Omental fat pad (tissue), 4 donors: ENCODE data around the gene RILP. TPM values are rescaled to one million over a fixed set of nuclear protein-coding genes. Genes with fewer than 3 reads are reported as not detected.
A peak's percentile ranks its signal among the peaks of the same experiment; 100 is the strongest.
"Not testable (repeated sequence)": the region's sequence is repeated elsewhere in the genome, so short reads cannot be mapped to it uniquely, and the experiment has no call there.

ENCODE experiments used
- ATAC-seq: fragments of 150-250 bp; one replicate; pipeline ENCODE4 v1.9.1; 2016; ENCODE audit warnings: mild to moderate bottlenecking, moderate library complexity; ENCODE audit not compliant: low FRiP score
- DNase-seq: peaks from one replicate; pipeline ENCODE4 v3.0.0-alpha.2; 2019; ENCODE audit warnings: low spot score
- CTCF ChIP-seq, 3 donors: fragments of 450-650 bp; IDR thresholded peaks; one replicate each; pipeline ENCODE4 v1.5.1; 2016 to 2017; ENCODE audit warnings: antibody characterized with exemption in 3 of 3, mild to moderate bottlenecking in 3 of 3, moderate library complexity in 2 of 3
- total RNA-seq, 4 donors: library from RNA; depleted of rRNA; stranded (reverse); fragments of >200 nt; gene quantifications; one replicate each; pipeline ENCODE4 v1.1.0, GENCODE V29; 2016

The RILP gene
- total RNA-seq, 4 donors from 2014 or later = 26.5 to 60.5 (median 35.6) TPM

GRCh38 chr17:1653735-1654134 is 4.1 kb upstream of the RILP start:
- ATAC-seq (no peak), DNase-seq (no peak)
- no peak for TF ChIP-seq CTCF (IDR thresholded peaks at IDR 0.05)

GRCh38 chr17:1652794-1653193 is 3.1 kb upstream of the RILP start:
- ATAC-seq = not testable (repeated sequence)

GRCh38 chr17:1651559-1651844 is 1.8 kb upstream of the RILP start:
- no peak for TF ChIP-seq CTCF (IDR thresholded peaks at IDR 0.05)
- ATAC-seq = no peak
- no peak for DNase-seq

More at GRCh38 chr17:1652794-1653193, 3.1 kb upstream of the RILP start:
- not testable (repeated sequence) for DNase-seq

GRCh38 chr17:1650731-1651558 is 1.3 kb upstream of the RILP start:
- TF ChIP-seq CTCF (IDR thresholded peaks at IDR 0.05) = no peak
- DNase-seq (no peak), ATAC-seq (no peak)

- DNase-seq (peak; percentile 88), ATAC-seq (peak; percentile 81)
- peak in 1 of 3 donors; percentile 96 for TF ChIP-seq CTCF (IDR thresholded peaks at IDR 0.05)
These were observed 463 bp downstream of the RILP start for GRCh38 chr17:1648963-1649843.

- DNase-seq (no peak), ATAC-seq (no peak)
- TF ChIP-seq CTCF (IDR thresholded peaks at IDR 0.05) = peak in 1 of 3 donors; percentile 62
These were observed 1.3 kb downstream of the RILP start for GRCh38 chr17:1648173-1648962.

- DNase-seq = no peak
- no peak for ATAC-seq
- TF ChIP-seq CTCF (IDR thresholded peaks at IDR 0.05) = no peak
These were observed 1.9 kb downstream of the RILP start for GRCh38 chr17:1647802-1648171.
